Stimulated activated CD4-positive, alpha-beta T cell treated with anti-CD3 and anti-CD28 coated beads, Interleukin-1b, Interleukin-23, amount 100 ng/mL, for 24 hours (primary cell): Measurements from ENCODE around the gene COL8A2.
A peak's percentile ranks its signal among the peaks of the same experiment; 100 is the strongest.

Source experiments
- DNase-seq, 4 experiments: peaks; one replicate each; pipeline ENCODE4 v3.0.0-alpha.2; 2020; ENCODE audit warnings: low read depth in 4 of 4, low spot score in 1 of 4

The COL8A2 gene

DNA sequence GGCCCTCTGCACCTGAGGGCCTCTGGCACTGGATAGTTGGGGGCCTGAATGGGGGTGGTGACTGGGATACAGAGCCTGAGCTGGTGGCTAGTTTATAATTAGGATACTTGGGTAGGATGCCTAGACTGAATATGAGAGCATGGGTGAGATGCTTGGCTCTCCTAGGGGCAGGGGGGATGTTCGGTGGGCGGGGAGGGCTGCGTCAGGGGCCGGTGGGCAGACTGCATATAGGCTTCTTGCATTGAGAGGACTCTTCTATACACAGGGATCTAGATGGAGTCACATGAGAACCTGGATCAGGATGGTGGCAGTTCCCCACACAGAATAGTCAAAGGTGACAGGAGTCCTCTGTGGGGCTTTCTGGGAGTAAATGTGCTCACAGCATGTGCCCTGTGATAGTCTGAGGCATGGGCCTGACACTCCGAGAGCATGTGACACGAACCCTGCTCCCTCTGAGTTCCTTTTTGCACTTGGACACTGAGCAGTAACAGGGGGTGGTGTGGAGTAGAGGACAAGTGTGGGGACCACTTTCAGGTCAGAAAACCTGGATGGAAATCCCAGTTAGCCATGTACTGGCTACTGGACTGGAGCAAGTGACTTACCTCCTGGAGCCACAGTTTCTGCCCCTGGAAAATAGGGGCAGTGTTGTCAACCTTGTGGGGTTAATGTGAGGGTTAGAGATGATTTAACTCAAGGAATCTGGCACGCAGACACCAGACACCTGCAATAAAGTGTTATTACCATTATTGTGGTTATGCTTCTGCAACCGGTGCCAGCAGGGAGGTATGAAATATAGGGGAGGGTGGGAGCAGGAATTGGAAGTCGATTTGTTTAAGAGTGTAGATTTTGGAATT is 33.2 kb upstream of the COL8A2 start:
- no peak for DNase-seq

DNA sequence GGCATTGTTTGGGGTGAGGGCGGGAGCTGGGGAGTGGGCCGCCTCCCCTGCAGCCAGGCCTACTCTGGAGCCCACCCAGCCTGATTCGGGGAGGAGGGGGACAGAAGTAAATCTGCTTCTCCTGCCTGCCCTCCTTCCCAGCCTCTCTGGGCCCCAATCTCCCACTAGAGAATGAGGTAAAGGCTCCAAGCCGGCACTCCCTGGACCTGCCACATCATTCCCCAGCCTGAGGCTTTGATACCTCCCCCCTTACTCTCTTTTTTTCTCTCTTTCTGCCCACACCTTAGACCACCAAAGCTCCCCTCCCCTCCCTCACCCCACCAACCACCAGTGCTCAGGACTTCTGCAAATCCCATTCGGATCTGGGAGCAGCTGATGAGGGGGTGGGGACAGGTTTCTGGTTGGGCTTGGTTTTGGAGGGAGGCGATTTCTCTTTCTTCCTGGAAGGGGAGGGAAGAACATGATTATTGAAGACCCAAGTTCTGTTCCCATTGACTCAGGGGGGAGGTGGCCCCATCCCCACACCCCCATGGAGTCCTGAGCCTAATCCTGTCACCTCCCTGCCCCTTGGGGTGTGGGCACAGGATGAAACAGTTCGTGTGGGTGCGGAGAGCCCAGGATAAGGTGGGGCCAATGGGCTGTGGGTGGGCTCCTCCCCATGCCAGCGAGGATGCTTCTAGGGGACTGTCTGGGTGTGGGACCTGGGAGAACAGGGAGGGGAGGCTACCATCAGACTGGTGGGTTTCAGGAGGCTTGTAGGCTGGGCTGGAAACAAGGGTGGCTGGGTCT is 32.3 kb upstream of the COL8A2 start:
- no peak for DNase-seq

DNA sequence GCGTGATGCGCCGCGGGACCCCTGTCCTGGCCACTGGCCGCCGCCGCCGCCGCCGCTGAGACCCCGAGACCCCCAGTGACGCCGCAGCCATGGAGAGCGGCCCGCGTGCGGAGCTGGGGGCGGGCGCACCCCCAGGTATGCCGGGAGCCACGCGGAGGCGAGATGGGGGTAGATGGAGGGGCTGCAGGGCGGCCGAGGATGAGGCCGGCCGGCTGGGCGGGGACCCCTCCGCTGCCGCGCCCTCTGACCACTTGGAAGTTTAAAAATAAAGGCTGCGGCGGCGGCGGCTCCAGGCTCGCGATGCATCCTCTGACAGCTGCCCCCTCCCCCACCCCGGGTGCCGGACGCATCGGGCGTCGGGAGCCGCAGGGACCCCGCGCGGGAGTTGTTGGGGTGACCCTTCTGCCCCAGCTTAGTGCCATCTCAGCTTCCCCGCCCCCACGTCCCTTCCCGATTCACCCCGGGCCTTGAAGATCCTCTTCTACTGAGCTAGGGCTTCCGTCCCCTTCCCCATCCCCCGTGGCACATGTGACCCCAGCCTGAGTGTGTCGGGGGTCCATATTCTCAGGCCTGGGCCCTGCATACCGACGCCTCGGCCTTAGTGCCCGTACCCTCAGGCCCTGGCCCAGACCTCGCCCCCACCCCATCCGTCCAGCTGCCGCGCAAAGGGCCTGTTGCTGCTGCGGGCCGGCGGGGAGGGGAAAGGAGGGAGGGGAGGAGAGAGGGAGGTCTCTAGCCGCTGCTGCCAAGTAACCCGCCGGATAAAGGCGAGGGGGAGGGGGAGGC is 31.5 kb upstream of the COL8A2 start:
- DNase-seq, result peak in 1 of 4 experiments; percentile 67

DNA sequence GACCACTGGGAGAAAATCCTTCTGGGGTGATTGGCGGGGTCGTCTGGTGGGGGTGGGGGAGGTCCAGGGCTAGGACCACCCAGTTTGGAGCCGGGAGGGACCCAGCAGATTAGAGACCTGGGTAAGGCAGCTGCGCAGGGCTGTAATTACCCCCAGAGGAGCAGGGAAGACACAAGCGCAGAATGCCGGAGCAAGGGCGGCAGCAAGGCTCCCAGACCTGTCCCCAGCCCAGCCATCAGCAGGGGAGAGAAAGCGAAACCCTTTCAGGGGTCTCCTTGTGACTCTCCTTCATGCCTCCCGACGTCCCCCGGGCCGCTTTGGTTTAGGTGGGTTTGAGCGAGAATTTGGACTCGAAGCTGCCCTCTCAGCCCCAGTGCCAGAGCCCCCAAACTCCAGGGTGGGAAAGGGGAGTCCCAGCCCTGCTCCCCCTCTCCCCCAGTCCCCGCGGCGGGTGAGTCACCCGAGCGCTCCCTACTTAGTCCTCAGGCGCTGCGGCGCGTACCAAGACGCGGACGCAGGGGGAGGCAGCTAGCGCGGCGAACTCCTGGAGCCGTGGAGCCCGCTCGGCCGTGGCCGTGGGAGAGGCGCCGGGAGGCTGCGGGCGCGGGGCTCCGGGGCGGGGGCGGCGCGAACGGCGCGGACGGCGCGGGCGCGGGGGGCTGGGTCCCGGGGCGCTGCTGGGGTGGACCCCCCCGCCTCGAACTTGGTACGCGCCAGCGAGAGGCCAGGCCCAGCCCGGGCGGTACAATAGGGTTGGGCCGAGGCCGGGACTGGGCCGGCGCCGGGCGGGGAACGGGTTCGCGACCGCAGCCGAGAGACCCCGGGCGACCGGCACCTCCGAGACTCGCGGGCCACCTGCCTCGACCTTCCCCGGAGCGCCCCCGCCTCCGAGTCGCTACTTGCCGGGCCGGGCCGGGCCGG is 30.6 kb upstream of the COL8A2 start, which contains the start of gene MAP7D1:
Gene MAP7D1 (plus strand): TSS at position 753 of the 921 bp plus-strand sequence. CDS start 258 bp downstream, outside the sequence.
- peak; percentile 56 to 80 (median 74) for DNase-seq

DNA sequence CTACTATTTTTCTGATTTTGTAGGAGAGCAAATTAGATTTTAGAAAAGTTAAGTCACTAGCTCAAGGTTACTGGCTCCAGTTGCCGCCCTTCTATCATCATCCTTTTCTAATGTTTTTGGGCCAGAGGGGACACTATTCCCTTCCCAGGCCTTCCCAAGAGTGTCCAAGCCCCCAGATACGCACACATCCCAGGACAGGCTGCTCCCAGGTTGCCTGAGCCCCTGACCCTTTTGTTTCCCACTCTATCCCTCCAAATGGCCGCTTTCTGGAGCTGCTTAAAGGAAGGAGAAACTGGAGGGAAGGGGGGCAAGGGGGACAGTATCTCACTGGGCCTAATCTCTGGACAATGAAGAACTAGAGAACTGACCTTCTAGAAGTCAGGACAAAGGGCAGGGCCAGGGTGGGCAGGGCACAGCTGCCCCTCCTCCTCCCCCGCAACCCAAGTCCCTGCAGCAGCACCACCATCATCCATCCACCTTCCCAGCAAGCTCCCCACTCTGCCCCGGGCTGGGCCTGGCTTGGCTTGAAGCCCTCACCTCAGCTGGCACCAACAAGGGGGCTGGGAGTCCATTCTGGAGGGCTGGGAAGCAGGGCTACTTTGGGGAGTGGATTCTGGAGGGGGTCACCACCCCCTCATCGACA is 29.9 kb upstream of the COL8A2 start:
- DNase-seq, result no peak

DNA sequence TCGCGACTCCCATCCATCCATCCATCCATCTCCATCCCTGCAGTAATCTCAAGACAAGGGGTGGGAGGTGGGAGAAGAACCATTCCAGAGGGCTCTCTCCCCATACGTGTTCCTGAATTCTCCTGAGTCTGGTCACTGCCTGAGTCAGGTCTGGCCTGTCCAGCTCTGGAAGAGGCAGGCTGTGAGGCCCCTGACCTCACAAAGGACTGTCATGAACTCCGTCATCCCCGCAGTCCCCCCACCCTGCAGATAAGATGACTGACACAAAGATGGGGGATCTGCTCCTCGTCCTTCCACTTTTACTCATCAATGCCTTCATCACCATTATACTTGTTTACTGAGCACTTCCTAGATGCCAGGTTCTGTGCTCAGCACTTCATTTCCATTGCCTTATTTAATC is 29.3 kb upstream of the COL8A2 start:
- no peak for DNase-seq

DNA sequence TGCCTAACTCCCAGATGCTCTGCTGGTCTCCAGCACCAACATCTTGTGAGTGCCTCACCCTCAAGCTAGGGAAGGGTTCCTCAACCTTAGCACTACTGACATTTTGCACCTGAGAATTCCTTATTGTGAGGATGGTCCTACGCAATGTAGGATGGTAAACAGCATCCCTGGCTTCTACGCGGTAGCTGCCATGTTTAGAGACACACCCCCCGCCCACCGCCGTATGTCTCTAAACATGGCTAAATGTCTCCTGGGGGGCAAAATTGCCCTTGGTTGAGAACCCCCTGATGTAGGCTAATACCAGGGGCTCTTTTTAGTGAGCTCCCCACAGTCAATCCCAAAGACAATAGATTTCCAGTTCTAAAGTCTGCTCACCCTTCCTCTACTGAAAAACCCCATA is 28.5 kb upstream of the COL8A2 start:
- DNase-seq, result no peak

DNA sequence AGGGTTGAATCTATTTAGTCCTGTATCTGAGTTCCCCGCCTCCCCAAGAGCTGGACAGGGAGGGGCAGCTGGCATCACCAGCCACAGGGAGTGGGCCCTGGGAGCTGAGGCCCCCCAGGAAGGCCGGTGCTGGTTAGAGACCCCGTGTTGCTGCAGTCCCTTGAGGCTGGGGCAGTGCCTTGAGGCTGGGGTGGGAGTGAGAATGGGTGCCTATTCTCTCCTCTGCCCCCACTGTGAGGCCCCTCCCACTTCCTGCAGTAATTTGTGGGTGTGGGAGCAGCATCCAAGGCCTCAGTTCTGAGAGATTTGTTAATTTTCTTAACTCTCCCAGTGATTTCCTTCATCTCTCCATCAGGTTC is 26.8 kb upstream of the COL8A2 start:
- DNase-seq, result no peak

DNA sequence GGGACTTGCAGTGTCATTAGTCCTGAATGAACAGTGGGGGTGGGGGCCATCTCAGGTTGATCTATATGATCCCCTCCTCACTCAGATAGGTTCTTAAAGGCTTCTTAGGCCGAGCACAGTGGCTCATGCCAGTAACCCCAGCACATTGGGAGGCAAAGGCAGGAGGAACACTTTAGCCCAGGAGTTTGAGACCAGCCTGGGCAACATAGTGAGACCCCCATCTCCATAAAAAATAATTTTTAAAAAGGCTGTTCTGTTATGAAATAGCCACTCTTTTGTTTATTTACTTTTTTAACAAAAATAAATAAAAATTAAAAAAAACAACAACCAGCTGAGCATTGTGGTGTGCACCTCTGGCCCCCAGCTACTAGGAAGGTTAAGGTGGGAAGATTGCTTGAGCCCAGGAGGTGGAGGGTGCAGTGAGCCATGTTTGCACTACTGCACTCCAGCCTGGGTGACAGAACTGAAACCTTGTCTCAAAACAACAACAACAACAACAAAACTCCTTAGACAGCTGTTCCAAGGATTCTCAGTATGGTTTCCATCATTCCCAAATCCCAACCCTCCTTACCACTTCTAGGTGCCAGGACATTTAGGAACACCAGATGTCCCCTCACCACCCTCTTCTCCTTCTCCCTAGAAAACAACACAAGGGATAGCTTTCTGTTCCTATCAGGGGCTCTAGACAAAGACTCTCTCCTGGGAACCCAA is 26.3 kb upstream of the COL8A2 start:
- no peak for DNase-seq

DNA sequence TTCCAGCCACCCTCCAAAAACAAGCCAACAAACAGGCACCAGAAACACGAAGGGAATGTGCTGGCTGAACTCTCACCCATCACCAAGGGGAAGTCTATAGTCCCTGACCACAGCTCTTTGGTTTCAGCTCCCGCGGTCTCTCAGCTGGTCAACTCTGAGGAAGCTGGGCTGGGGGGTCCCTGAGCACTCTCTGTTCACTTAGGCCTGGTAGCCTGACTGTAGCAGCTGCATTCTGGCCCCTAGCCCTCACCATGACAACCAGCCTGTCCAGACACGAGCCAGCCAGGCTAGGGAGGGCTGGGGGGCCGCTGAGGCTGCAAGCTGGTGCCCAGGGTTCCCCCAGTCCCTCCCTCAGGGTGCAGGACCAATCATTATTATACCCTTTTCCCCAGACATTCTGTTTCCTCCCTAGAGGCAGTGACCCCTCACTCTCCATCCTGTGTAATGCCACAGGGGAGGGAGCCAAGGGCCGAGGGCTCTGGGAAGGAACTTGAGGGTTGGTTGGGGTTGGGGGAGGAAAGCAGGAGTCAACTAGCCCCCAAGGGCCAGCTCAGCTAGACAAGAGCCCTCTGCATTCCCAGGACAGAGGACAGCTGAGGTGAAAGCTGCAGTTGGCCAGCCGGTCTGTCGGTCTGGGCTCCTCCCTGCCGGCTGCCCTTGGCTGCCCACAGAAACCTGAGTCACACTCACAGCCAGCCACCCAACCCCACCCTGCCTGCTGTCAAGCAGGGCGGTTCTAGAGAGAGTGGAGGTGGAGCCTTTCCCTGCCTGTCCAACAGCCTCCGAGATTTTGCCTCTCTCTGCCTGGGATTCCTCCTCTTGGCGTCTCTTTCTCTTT is 25.5 kb upstream of the COL8A2 start:
- peak in 1 of 4 experiments; percentile 69 for DNase-seq

DNA sequence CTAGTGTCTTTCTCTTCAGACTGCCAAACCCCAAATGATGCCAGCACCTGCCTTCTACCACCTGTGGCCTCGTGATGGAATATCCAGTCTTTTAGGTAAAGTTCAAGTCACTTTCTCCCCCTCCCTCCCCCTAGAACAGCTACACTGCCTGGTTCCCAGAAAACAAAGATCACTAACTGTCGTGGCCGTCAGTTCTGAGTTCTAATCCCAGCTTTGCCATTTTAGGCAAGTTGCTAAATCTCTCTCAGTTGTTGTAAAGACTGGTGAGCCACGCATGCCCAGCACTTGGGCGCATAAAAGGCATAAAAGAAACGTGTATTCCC is 24.9 kb upstream of the COL8A2 start:
- DNase-seq, result no peak

DNA sequence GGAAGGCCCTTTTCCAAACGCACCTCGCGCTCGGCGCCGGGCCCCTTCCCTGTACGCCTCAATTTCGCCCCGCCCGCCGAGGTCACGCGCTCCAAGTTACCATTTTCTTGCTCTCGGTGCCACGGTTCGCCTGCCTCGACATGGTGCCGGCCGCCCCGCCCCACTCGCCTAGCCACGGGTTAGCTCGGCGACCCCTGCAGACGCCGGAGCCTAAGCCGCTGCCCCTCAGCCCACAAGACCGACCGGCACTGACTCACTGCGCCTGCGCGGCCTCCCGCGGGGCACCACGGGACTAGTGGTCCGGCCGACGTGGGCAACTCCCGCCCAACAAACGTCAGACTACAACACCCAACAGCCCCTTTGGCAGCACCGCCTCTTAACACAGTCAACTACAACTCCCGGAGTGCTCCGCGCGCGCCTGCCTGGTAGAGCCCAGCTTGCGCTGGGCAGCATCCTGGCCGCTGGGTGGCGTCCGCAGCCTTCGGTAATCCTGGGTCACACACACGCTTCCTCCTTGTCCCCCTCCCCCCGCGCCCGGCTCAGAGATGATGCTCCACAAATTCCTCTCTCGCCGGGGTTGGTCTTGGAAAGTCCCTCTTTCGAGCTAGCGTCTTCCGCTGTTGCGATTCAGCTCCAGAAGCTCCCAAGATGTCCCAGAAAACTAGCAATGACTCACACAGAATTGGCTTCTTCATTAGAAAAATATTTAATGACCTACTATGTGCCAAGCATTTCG is 24.4 kb upstream of the COL8A2 start, which contains the start of gene TRAPPC3:
Gene TRAPPC3 (minus strand): TSS at position 250 of the 736 bp plus-strand sequence. CDS start 108 bp downstream, at position 142.
- peak; percentile 98 to 100 (median 99) for DNase-seq

DNA sequence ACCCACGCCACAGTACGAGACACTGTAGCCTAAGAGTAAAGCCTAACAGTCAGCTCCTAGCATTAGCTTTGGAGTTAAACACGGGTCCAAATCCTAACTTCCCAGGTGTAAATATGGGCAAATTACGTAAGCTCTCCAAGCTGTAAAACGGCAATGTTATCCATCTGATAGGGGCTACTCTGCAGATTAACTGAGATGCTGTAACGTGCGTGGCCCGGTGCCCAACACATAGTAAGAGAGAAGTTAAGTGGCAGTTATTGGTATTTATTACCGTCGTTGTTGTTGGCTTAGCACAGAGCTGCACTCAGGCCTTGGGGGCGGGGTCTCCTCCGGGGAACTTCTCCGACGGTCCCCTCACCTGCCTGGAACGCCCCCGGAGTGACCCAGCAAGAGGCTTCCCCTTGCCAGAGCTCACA is 23.8 kb upstream of the COL8A2 start:
- no peak for DNase-seq

DNA sequence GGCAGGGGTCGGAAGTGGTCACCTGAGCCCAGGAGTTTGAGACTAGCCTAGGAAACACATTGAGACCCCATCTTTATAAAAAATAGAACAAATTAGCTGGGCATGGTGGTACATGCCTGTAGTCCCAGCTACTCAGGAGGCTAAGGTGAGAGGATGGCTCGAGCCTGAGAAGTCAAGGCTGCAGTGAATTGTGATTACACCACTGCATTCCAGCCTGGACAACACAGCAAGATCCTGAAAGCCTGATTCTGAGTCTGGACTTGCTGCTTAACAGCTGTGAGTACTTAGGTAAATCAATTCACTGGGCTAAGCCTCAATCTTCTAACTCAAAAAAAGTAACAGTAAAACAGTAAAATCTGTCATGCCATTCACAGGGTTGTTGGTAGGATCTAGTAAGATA is 19.4 kb upstream of the COL8A2 start:
- DNase-seq, result no peak

DNA sequence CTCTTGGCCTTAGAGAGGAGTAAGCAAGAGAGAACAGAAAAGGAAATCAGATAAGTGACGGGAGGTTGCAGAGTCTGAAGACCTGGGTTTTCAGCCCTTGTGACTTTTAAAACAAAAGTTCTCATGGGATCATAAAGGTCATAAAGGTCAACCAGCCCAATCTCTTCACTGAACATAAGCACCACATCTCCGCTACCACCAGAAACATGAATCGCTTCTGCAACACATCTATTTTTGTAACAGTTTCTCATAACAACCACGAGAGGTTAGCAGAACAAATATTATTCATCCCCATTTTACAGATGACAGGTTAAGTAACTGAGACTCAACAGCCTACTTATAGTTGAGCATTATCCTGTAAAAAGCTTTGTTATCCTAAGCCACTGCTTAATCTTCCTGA is 18.4 kb upstream of the COL8A2 start:
- DNase-seq, result no peak

DNA sequence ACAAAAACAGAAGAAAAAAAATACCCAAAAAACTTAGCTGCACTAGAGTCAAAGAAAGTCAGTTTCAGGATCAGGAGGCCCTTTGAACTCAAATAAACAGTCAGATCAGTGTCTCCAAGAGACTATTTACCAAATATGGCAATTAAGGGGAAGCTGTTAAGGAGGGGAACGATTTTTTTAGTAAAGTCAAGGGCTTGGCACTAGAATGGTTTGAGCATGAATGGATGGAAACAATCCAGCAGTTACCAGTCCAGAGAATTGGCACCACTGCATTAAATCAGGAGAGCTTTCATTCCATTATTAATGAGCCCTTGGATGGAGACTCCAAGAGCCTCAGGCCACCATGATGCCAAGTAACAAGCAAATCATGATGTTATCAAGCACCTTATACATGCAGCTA is 17.1 kb upstream of the COL8A2 start:
- no peak for DNase-seq

DNA sequence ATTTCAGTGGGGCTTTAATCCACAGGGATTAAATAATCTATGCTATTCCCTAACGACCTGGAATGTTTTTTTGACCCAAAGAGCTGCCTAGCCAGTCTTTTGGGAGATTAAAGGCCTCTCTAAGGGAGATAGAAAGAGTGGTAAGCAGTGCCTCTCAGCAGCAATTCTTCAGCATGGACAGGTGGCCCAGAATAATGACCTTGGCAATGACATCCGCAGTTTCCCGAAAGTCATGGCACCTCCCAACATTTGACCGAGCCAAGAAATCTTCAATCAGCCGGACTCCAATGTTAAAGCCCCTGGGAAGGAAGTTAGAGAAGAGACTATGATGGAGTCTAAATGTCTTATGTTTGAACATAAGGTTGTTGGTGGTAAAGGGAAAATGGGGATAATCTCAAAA is 14.5 kb upstream of the COL8A2 start:
- DNase-seq, result no peak

DNA sequence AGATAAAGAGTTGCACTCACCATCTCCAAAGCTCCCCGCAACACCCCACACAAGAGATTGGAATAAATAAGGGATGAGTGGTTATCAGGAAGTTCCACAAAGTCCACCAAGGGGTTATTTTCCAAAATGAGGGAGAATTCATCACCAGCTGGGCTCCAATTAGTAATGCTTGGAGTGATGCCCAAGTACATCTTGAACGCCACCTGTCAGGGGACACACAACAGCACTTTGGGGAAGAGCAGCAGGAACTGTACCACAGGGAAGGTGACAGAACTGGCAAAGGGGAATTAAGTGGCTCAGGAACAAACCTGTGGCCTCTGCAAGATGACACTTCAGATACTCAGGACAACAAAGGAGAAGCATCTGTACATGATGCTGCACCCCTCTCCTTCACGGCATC is 12.8 kb upstream of the COL8A2 start:
- no peak for DNase-seq
